VCaP (cell line): ENCODE data around the gene GRAP2.

Source experiments
- H3K27ac ChIP-seq: fragments of 450-650 bp; 2 replicates; pipeline ENCODE4 v1.5.1; 2017
- CTCF ChIP-seq: fragments of 450-650 bp; conservative IDR thresholded peaks from 2 replicates; pipeline ENCODE4 v1.5.1; 2017; ENCODE audit warnings: mild to moderate bottlenecking, moderate library complexity

The GRAP2 gene

DNA sequence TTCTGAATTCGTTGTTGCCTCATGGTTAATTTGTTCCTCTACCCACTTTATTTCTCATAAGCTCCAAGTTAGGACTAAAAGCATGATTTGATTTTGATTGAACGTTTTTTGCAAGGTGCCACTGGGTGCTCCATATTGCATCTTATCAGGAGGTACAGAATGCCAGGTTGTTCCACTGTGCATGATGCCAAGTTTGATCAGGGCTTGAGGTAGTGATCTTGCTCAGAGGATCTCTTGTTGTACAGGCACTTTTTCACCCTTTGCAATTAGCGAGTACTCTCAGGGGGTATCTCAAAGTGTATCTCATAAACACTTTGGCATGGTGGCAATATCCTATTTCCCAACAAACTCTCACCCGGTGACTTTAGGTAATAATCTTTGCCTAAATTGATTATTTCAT is 4.0 kb downstream of the GRAP2 start:
- H3K27ac ChIP-seq = no peak overlapping the region
- no peak for TF ChIP-seq CTCF

- H3K27ac ChIP-seq = no peak overlapping the region
- no peak for TF ChIP-seq CTCF
Observed at GRCh38 chr22:39905687-39906086, 4.8 kb downstream of the GRAP2 start.

- no peak for TF ChIP-seq CTCF
- H3K27ac ChIP-seq = no peak overlapping the region
Observed at GRCh38 chr22:39906207-39906606, 5.3 kb downstream of the GRAP2 start.

DNA sequence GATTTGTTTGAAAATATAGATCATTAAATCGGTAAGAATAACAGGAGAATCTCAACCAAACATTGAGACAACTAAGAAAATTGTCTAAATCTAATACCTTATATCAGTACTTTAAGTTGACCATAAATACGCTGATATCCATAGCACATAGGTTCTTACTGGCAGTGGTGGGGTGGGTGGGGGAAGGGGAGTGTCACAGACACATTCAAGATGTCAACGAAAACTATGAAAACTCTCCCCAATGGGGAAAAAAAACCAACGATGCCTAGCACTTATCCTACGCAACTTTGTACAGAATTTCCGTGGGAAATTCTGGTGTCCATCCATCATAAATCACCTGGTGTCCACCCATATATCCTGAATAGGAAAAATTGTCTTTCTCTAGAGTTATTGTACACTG is 6.2 kb downstream of the GRAP2 start:
- TF ChIP-seq CTCF = no peak

GRCh38 chr22:39907605-39908097 is 6.8 kb downstream of the GRAP2 start:
- no peak overlapping the region for H3K27ac ChIP-seq
- TF ChIP-seq CTCF = no peak

More for the DNA sequence above, 6.2 kb downstream of the GRAP2 start:
- H3K27ac ChIP-seq = no peak overlapping the region

- H3K27ac ChIP-seq = no peak overlapping the region
Observed at GRCh38 chr22:39908136-39908535, 7.3 kb downstream of the GRAP2 start.

DNA sequence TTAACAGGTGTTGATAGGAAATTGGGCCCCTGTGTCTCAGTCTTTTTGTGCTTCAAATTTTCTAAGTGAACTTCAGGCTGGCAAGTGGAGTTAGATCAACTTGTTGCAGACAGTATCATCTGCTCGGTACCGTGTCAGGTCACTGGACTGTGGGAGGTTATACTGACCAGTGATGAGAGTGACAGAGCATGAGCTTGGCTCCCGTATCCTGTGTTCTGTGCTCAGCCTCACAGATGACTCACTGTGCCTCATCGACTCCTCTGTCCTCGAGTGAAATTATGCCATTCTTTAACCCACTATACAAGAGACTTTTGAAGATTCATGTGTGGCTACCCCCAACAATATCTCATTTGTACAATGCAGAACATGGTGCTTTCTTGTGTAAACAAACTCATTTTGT is 7.9 kb downstream of the GRAP2 start:
- no peak for TF ChIP-seq CTCF
- no peak overlapping the region for H3K27ac ChIP-seq

More at GRCh38 chr22:39908136-39908535, 7.3 kb downstream of the GRAP2 start:
- no peak for TF ChIP-seq CTCF
